IPS-18c (cell line): ENCODE data around the gene BAD.
"Not testable (repeated sequence)": the region's sequence is repeated elsewhere in the genome, so short reads cannot be mapped to it uniquely, and the experiment has no call there.

Source experiments
- H3K4me3 ChIP-seq: 2 replicates; pipeline ENCODE4 v1.7.0; 2013; ENCODE audit warnings: low read depth, mild to moderate bottlenecking, low read length, moderate library complexity; ENCODE audit not compliant: insufficient read depth
- H3K9me3 ChIP-seq: one replicate; pipeline ENCODE4 v1.6.1; 2013; ENCODE audit warnings: mild to moderate bottlenecking, low read length, moderate library complexity; ENCODE audit not compliant: control insufficient read depth, insufficient read depth

The BAD gene

GRCh38 chr11:64317325-64317960 lies 33.0 kb upstream of the BAD start, which contains the start of gene TRMT112:
Gene TRMT112, minus strand, starts transcription at chr11:64317559. Its CDS starts 33 bp downstream, at chr11:64317526.
- no peaks in the 10 kb centered on the region for H3K9me3 ChIP-seq

GRCh38 chr11:64316672-64317324 lies 32.3 kb upstream of the BAD start:
- Histone ChIP-seq H3K4me3 (peak overlapping the region; percentile 95), H3K9me3 (no peaks in the 10 kb centered on the region)

More at GRCh38 chr11:64317325-64317960, 33.0 kb upstream of the BAD start, which contains the start of gene TRMT112:
- peak within 1 kb of the TSS; percentile 95 for H3K4me3 ChIP-seq

GRCh38 chr11:64315667-64316526 lies 31.4 kb upstream of the BAD start:
- not testable (repeated sequence) for H3K9me3 ChIP-seq, H3K4me3 ChIP-seq

- Histone ChIP-seq H3K9me3 (no peaks in the 10 kb centered on the region), H3K4me3 (no peak overlapping the region; the same call in 1 of the 2 replicates)
These were observed 30.5 kb upstream of the BAD start for GRCh38 chr11:64314805-64315561.

- Histone ChIP-seq H3K4me3 (no peak overlapping the region), H3K9me3 (no peaks in the 10 kb centered on the region)
These were observed 29.8 kb upstream of the BAD start for GRCh38 chr11:64314146-64314804.

- H3K4me3 ChIP-seq, result no peak overlapping the region
- no peaks in the 10 kb centered on the region for H3K9me3 ChIP-seq
These were observed 29.2 kb upstream of the BAD start for GRCh38 chr11:64313491-64314145.

GRCh38 chr11:64312947-64313346 lies 28.5 kb upstream of the BAD start:
- H3K4me3 ChIP-seq, result no peak overlapping the region
- no peaks in the 10 kb centered on the region for H3K9me3 ChIP-seq

GRCh38 chr11:64307795-64308194 lies 23.3 kb upstream of the BAD start:
- not testable (repeated sequence) for H3K4me3 ChIP-seq, H3K9me3 ChIP-seq

GRCh38 chr11:64306876-64307622 lies 22.6 kb upstream of the BAD start:
- peak overlapping the region; percentile 67 for H3K4me3 ChIP-seq
- no peaks in the 10 kb centered on the region for H3K9me3 ChIP-seq

- Histone ChIP-seq H3K9me3 (no peaks in the 10 kb centered on the region), H3K4me3 (peak overlapping the region; percentile 67)
These were observed 22.1 kb upstream of the BAD start for GRCh38 chr11:64306563-64306875.

GRCh38 chr11:64305691-64306562 lies 21.5 kb upstream of the BAD start:
- Histone ChIP-seq H3K9me3 (no peaks in the 10 kb centered on the region), H3K4me3 (peak overlapping the region; percentile 67)

GRCh38 chr11:64305075-64305690 lies 20.7 kb upstream of the BAD start, which contains the start of gene ESRRA:
Gene ESRRA, plus strand, starts transcription at chr11:64305524. Its CDS starts 1,656 bp downstream, at chr11:64307180.
- Histone ChIP-seq H3K4me3 (peak within 1 kb of the TSS; percentile 67), H3K9me3 (no peaks in the 10 kb centered on the region)

GRCh38 chr11:64304316-64305072 lies 20.0 kb upstream of the BAD start:
- H3K4me3 ChIP-seq, result peak overlapping the region; percentile 54
- no peaks in the 10 kb centered on the region for H3K9me3 ChIP-seq

GRCh38 chr11:64304032-64304315 lies 19.5 kb upstream of the BAD start:
- Histone ChIP-seq H3K4me3 (peak overlapping the region; percentile 54; the same call in 1 of the 2 replicates), H3K9me3 (no peaks in the 10 kb centered on the region)
